ENCODE results near the gene C17orf67.

Gene C17orf67

GRCh38 chr17:56833809-56834379 is at the start of gene C17orf67, which contains the start of gene DGKE:
Gene C17orf67, minus strand, starts transcription at chr17:56833920. Its CDS starts 18,110 bp downstream, at chr17:56815810.
Gene DGKE, plus strand, starts transcription at chr17:56834151. Its CDS starts 645 bp downstream, at chr17:56834796.
- peak; percentile 91 for DNase-seq

- no peak for DNase-seq
These were observed 48.1 kb upstream of the C17orf67 start for GRCh38 chr17:56881685-56882295.

- no peak for DNase-seq
These were observed 46.9 kb upstream of the C17orf67 start for GRCh38 chr17:56880571-56880970.

- no peak for DNase-seq
These were observed 46.4 kb upstream of the C17orf67 start for GRCh38 chr17:56880133-56880532.

GRCh38 chr17:56879280-56879679 is 45.6 kb upstream of the C17orf67 start:
- no peak for DNase-seq

GRCh38 chr17:56876766-56877179 is 43.1 kb upstream of the C17orf67 start:
- DNase-seq = no peak

GRCh38 chr17:56870081-56870651 is 36.4 kb upstream of the C17orf67 start:
- no peak for DNase-seq

GRCh38 chr17:56868716-56869115 is 35.0 kb upstream of the C17orf67 start:
- no peak for DNase-seq

- DNase-seq = no peak
These were observed 34.2 kb upstream of the C17orf67 start for GRCh38 chr17:56867948-56868376.

- no peak for DNase-seq
These were observed 32.8 kb upstream of the C17orf67 start for GRCh38 chr17:56866496-56866895.

GRCh38 chr17:56866076-56866475 is 32.4 kb upstream of the C17orf67 start:
- no peak for DNase-seq

GRCh38 chr17:56863974-56864373 is 30.3 kb upstream of the C17orf67 start:
- DNase-seq = no peak

GRCh38 chr17:56861899-56862298 is 28.2 kb upstream of the C17orf67 start:
- no peak for DNase-seq

GRCh38 chr17:56851008-56851407 is 17.3 kb upstream of the C17orf67 start:
- DNase-seq = no peak

GRCh38 chr17:56850591-56850990 is 16.9 kb upstream of the C17orf67 start:
- DNase-seq = no peak

GRCh38 chr17:56849131-56849530 is 15.4 kb upstream of the C17orf67 start:
- no peak for DNase-seq

GRCh38 chr17:56847106-56847505 is 13.4 kb upstream of the C17orf67 start:
- DNase-seq = no peak

GRCh38 chr17:56845934-56846333 is 12.2 kb upstream of the C17orf67 start:
- DNase-seq = no peak

- DNase-seq = no peak
These were observed 8.9 kb upstream of the C17orf67 start for GRCh38 chr17:56842577-56842976.

GRCh38 chr17:56838687-56839086 is 5.0 kb upstream of the C17orf67 start:
- no peak for DNase-seq

GRCh38 chr17:56835264-56835585 is 1.5 kb upstream of the C17orf67 start:
- DNase-seq = no peak

- peak; percentile 46 for DNase-seq
These were observed 902 bp upstream of the C17orf67 start for GRCh38 chr17:56834380-56835263.

- peak; percentile 73 for DNase-seq
These were observed 487 bp downstream of the C17orf67 start for GRCh38 chr17:56833057-56833808.

All from NCI-H1105 (cell line).